Gastroesophageal sphincter (tissue), 4 donors: ENCODE measurements around the gene L1CAM. TPM values are rescaled to one million over a fixed set of nuclear protein-coding genes. Genes with fewer than 3 reads are reported as not detected.

Experiments used
- ATAC-seq: fragments of 150-250 bp; one replicate; pipeline ENCODE4 v1.9.1; 2016; ENCODE audit warnings: mild to moderate bottlenecking, moderate library complexity
- H3K27ac ChIP-seq, 4 donors: fragments of 200-600 bp; sonication (generic) in 3 of 4; 1 replicate in 3 of 4; 2 replicates in 1 of 4; pipeline ENCODE4 v1.5.1; 2016 to 2019
- H3K27me3 ChIP-seq: fragments of 200-600 bp; sonication (generic); one replicate; pipeline ENCODE4 v1.5.1; 2019
- H3K36me3 ChIP-seq, 2 donors: fragments of 200-600 bp; sonication (generic); one replicate each; pipeline ENCODE4 v1.5.1; 2019; ENCODE audit warnings: control low read depth in 1 of 2
- H3K4me1 ChIP-seq, 3 donors: fragments of 200-600 bp; sonication (generic); 1 replicate in 2 of 3; 2 replicates in 1 of 3; pipeline ENCODE4 v1.5.1; 2016 to 2019; ENCODE audit warnings: control low read depth in 2 of 3
- H3K4me3 ChIP-seq, 2 donors: fragments of 200-600 bp; sonication (generic); one replicate each; pipeline ENCODE4 v1.5.1; 2019; ENCODE audit warnings: mild to moderate bottlenecking in 1 of 2, moderate library complexity in 1 of 2
- H3K9me3 ChIP-seq, 3 donors: fragments of 200-600 bp; sonication (generic); one replicate each; pipeline ENCODE4 v1.5.1; 2017 to 2019; ENCODE audit warnings: control low read depth in 2 of 3
- CTCF ChIP-seq, 4 experiments: fragments of 200-600 bp in 2 of 4; fragments of 450-650 bp in 2 of 4; sonication (generic) in 1 of 4; IDR thresholded peaks; one replicate each; pipeline ENCODE4 v1.5.1; 2017 to 2019; ENCODE audit warnings: antibody characterized with exemption in 4 of 4, mild to moderate bottlenecking in 2 of 4, moderate library complexity in 2 of 4
- EP300 ChIP-seq: sonication (generic); formaldehyde crosslinking; IDR thresholded peaks from one replicate; pipeline ENCODE4 v1.6.1; 2017; ENCODE audit warnings: antibody characterized with exemption, mild to moderate bottlenecking
- POLR2A ChIP-seq, 2 donors: fragments of 450-650 bp; IDR thresholded peaks; one replicate each; pipeline ENCODE4 v1.6.1; 2017; ENCODE audit warnings: antibody characterized with exemption in 2 of 2, mild to moderate bottlenecking in 2 of 2, moderate library complexity in 1 of 2
- POLR2AphosphoS5 ChIP-seq: sonication (generic); formaldehyde crosslinking; IDR thresholded peaks from one replicate; pipeline ENCODE4 v1.6.1; 2017; ENCODE audit warnings: antibody characterized with exemption
- WGBS, 2 donors: methylation state at CpG; one replicate each; pipeline ENCODE4 v1.1.5; 2018; ENCODE audit warnings: low coverage in 1 of 2; 5-methylcytosine and 5-hydroxymethylcytosine counted together
- total RNA-seq, 4 donors: library from RNA; depleted of rRNA; stranded (reverse); fragments of >200 nt; gene quantifications; one replicate each; pipeline ENCODE4 v1.1.0, GENCODE V29; 2016

L1CAM gene
- total RNA-seq, 4 donors from 2014 or later = 16.2 to 53.3 (median 26.7) TPM

- Histone ChIP-seq H3K27me3 (peaks cover 29% of the 10 kb centered on the region), H3K9me3 (no peaks in the 10 kb centered on the region), H3K36me3 (no peaks in the 10 kb centered on the region), H3K4me3 (no peak overlapping the region), H3K27ac (no peak overlapping the region), H3K4me1 (no peaks in the 10 kb centered on the region)
- no peak for ATAC-seq
- WGBS, 2 donors = no CpG with 5 or more reads among the region's 31 CpGs
- TF ChIP-seq POLR2AphosphoS5 (no peak), POLR2A (IDR thresholded peaks at IDR 0.05) (no peak)
Measured at GRCh38 chrX:153869473-153870287, 16.3 kb downstream of the L1CAM start.

GRCh38 chrX:153868576-153869472, 17.1 kb downstream of the L1CAM start:
- Histone ChIP-seq H3K36me3 (no peaks in the 10 kb centered on the region), H3K27ac (no peak overlapping the region), H3K27me3 (peaks cover 29% of the 10 kb centered on the region), H3K9me3 (no peaks in the 10 kb centered on the region), H3K4me1 (no peaks in the 10 kb centered on the region), H3K4me3 (no peak overlapping the region)
- TF ChIP-seq POLR2AphosphoS5 (no peak), EP300 (no peak), POLR2A (IDR thresholded peaks at IDR 0.05) (no peak), CTCF (IDR thresholded peaks at IDR 0.05) (no peak)
- no CpG with 5 or more reads among the region's 26 CpGs for WGBS, 2 donors
- ATAC-seq = no peak

GRCh38 chrX:153867671-153868070, 18.3 kb downstream of the L1CAM start:
- Histone ChIP-seq H3K4me1 (no peaks in the 10 kb centered on the region), H3K27ac (no peak overlapping the region), H3K9me3 (no peaks in the 10 kb centered on the region), H3K4me3 (no peak overlapping the region), H3K36me3 (no peaks in the 10 kb centered on the region), H3K27me3 (peaks cover 29% of the 10 kb centered on the region)
- TF ChIP-seq EP300 = no peak
- WGBS, 2 donors = no CpG with 5 or more reads among the region's 13 CpGs
- no peak for ATAC-seq

- Histone ChIP-seq H3K27ac (no peak overlapping the region), H3K4me3 (no peak overlapping the region), H3K36me3 (no peaks in the 10 kb centered on the region), H3K9me3 (no peaks in the 10 kb centered on the region), H3K27me3 (peaks cover 27% of the 10 kb centered on the region), H3K4me1 (no peaks in the 10 kb centered on the region)
- TF ChIP-seq POLR2AphosphoS5 (no peak), EP300 (no peak), POLR2A (IDR thresholded peaks at IDR 0.05) (no peak), CTCF (IDR thresholded peaks at IDR 0.05) (no peak)
- WGBS, 2 donors = 65% methylated on average over 4 of the region's 9 CpGs; no CpG with 5 or more reads in 1 of the 2 donors
- no peak for ATAC-seq
Measured at GRCh38 chrX:153867139-153867538, 18.8 kb downstream of the L1CAM start.

- no peak overlapping the region for H3K4me3 ChIP-seq
- no peak for ATAC-seq
- H3K4me1 ChIP-seq = no peaks in the 10 kb centered on the region
- 60 to 95% methylated on average over 2 to 4 of the region's 22 CpGs for WGBS, 2 donors
- no peaks in the 10 kb centered on the region for H3K9me3 ChIP-seq
- H3K27ac ChIP-seq = no peak overlapping the region
- no peaks in the 10 kb centered on the region for H3K36me3 ChIP-seq
- peaks cover 20% of the 10 kb centered on the region for H3K27me3 ChIP-seq
- TF ChIP-seq EP300 (no peak), POLR2A (IDR thresholded peaks at IDR 0.05) (no peak), CTCF (IDR thresholded peaks at IDR 0.05) (no peak), POLR2AphosphoS5 (no peak)
Measured at GRCh38 chrX:153866302-153867019, 19.5 kb downstream of the L1CAM start.
